ENCODE data around the gene NECAB2. TPM values are rescaled to one million over a fixed set of nuclear protein-coding genes. Genes with fewer than 3 reads are reported as not detected.

The NECAB2 gene
- polyA plus RNA-seq, 4 donors: 0.18 to 5.9 TPM; not detected in 2

GRCh38 chr16:83934684-83934977 is 33.4 kb upstream of the NECAB2 start:
- DNase-seq: no peak
- 69 to 73% (median 69%) methylated on average over 12 of the region's 12 CpGs for WGBS, 3 donors
- no peaks in the 10 kb centered on the region for H3K4me1 ChIP-seq (ENCODE audit: control insufficient read depth in 3 of 3, insufficient read depth in 2 of 3, low read depth in 1 of 3, low read length in 2 of 3)
- H3K36me3 ChIP-seq (ENCODE audit: control insufficient read depth in 3 of 3, insufficient read depth in 2 of 3, low read depth in 1 of 3, low read length in 3 of 3): peaks cover 0 to 4% (median 0%) of the 10 kb centered on the region in 3 donors
- no peaks in the 10 kb centered on the region for H3K27me3 ChIP-seq (ENCODE audit: control insufficient read depth in 3 of 3, insufficient read depth in 3 of 3, low read length in 3 of 3)
- FAIRE-seq: no peak
- no peak overlapping the region for H3K27ac ChIP-seq (ENCODE audit: low read depth in 1 of 3, low read length in 2 of 3)
- no peak overlapping the region for H3K4me3 ChIP-seq (ENCODE audit: low read depth in 1 of 3, low read length in 3 of 3)
- no peaks in the 10 kb centered on the region for H3K9me3 ChIP-seq (ENCODE audit: control insufficient read depth in 2 of 2, insufficient read depth in 1 of 2, low read depth in 1 of 2, low read length in 1 of 2)

GRCh38 chr16:83935005-83935857 is 32.8 kb upstream of the NECAB2 start:
- Histone ChIP-seq H3K4me1 (ENCODE audit: control insufficient read depth in 3 of 3, insufficient read depth in 2 of 3, low read depth in 1 of 3, low read length in 2 of 3) (no peaks in the 10 kb centered on the region), H3K9me3 (ENCODE audit: control insufficient read depth in 2 of 2, insufficient read depth in 1 of 2, low read depth in 1 of 2, low read length in 1 of 2) (no peaks in the 10 kb centered on the region), H3K27ac (ENCODE audit: low read depth in 1 of 3, low read length in 2 of 3) (no peak overlapping the region), H3K4me3 (ENCODE audit: low read depth in 1 of 3, low read length in 3 of 3) (no peak overlapping the region), H3K27me3 (ENCODE audit: control insufficient read depth in 3 of 3, insufficient read depth in 3 of 3, low read length in 3 of 3) (no peaks in the 10 kb centered on the region), H3K36me3 (ENCODE audit: control insufficient read depth in 3 of 3, insufficient read depth in 2 of 3, low read depth in 1 of 3, low read length in 3 of 3) (peaks cover 0 to 4% (median 0%) of the 10 kb centered on the region in 3 donors)
- DNase-seq: no peak
- WGBS, 3 donors: 51 to 83% (median 60%) methylated on average over 30 of the region's 30 CpGs
- no peak for FAIRE-seq

GRCh38 chr16:83935858-83936255 is 32.2 kb upstream of the NECAB2 start:
- Histone ChIP-seq H3K4me1 (ENCODE audit: control insufficient read depth in 3 of 3, insufficient read depth in 2 of 3, low read depth in 1 of 3, low read length in 2 of 3) (no peaks in the 10 kb centered on the region), H3K27me3 (ENCODE audit: control insufficient read depth in 3 of 3, insufficient read depth in 3 of 3, low read length in 3 of 3) (no peaks in the 10 kb centered on the region), H3K27ac (ENCODE audit: low read depth in 1 of 3, low read length in 2 of 3) (no peak overlapping the region), H3K36me3 (ENCODE audit: control insufficient read depth in 3 of 3, insufficient read depth in 2 of 3, low read depth in 1 of 3, low read length in 3 of 3) (peaks cover 0 to 4% (median 0%) of the 10 kb centered on the region in 3 donors), H3K4me3 (ENCODE audit: low read depth in 1 of 3, low read length in 3 of 3) (no peak overlapping the region), H3K9me3 (ENCODE audit: control insufficient read depth in 2 of 2, insufficient read depth in 1 of 2, low read depth in 1 of 2, low read length in 1 of 2) (no peaks in the 10 kb centered on the region)
- 34 to 77% (median 43%) methylated on average over 9 to 10 of the region's 10 CpGs for WGBS, 3 donors
- no peak for FAIRE-seq
- DNase-seq: no peak

GRCh38 chr16:83936581-83937165 is 31.4 kb upstream of the NECAB2 start:
- no peak for DNase-seq
- Histone ChIP-seq H3K36me3 (ENCODE audit: control insufficient read depth in 3 of 3, insufficient read depth in 2 of 3, low read depth in 1 of 3, low read length in 3 of 3) (peaks cover 0 to 4% (median 0%) of the 10 kb centered on the region in 3 donors), H3K27me3 (ENCODE audit: control insufficient read depth in 3 of 3, insufficient read depth in 3 of 3, low read length in 3 of 3) (no peaks in the 10 kb centered on the region), H3K9me3 (ENCODE audit: control insufficient read depth in 2 of 2, insufficient read depth in 1 of 2, low read depth in 1 of 2, low read length in 1 of 2) (no peaks in the 10 kb centered on the region), H3K4me3 (ENCODE audit: low read depth in 1 of 3, low read length in 3 of 3) (no peak overlapping the region), H3K27ac (ENCODE audit: low read depth in 1 of 3, low read length in 2 of 3) (no peak overlapping the region), H3K4me1 (ENCODE audit: control insufficient read depth in 3 of 3, insufficient read depth in 2 of 3, low read depth in 1 of 3, low read length in 2 of 3) (no peaks in the 10 kb centered on the region)
- FAIRE-seq: no peak
- WGBS, 3 donors: 92 to 93% (median 93%) methylated on average over 19 of the region's 19 CpGs

- Histone ChIP-seq H3K36me3 (ENCODE audit: control insufficient read depth in 3 of 3, insufficient read depth in 2 of 3, low read depth in 1 of 3, low read length in 3 of 3) (peaks cover 0 to 4% (median 0%) of the 10 kb centered on the region in 3 donors), H3K9me3 (ENCODE audit: control insufficient read depth in 2 of 2, insufficient read depth in 1 of 2, low read depth in 1 of 2, low read length in 1 of 2) (no peaks in the 10 kb centered on the region), H3K27ac (ENCODE audit: low read depth in 1 of 3, low read length in 2 of 3) (no peak overlapping the region), H3K4me3 (ENCODE audit: low read depth in 1 of 3, low read length in 3 of 3) (no peak overlapping the region), H3K4me1 (ENCODE audit: control insufficient read depth in 3 of 3, insufficient read depth in 2 of 3, low read depth in 1 of 3, low read length in 2 of 3) (no peaks in the 10 kb centered on the region), H3K27me3 (ENCODE audit: control insufficient read depth in 3 of 3, insufficient read depth in 3 of 3, low read length in 3 of 3) (no peaks in the 10 kb centered on the region)
- no peak for DNase-seq
- FAIRE-seq: no peak
- WGBS, 3 donors: 90 to 96% (median 90%) methylated on average over 2 of the region's 2 CpGs
Observed at GRCh38 chr16:83937267-83937666, 30.8 kb upstream of the NECAB2 start.

- no peak overlapping the region for H3K27ac ChIP-seq (ENCODE audit: low read depth in 1 of 3, low read length in 2 of 3)
- H3K4me1 ChIP-seq (ENCODE audit: control insufficient read depth in 3 of 3, insufficient read depth in 2 of 3, low read depth in 1 of 3, low read length in 2 of 3): no peaks in the 10 kb centered on the region
- no peaks in the 10 kb centered on the region for H3K27me3 ChIP-seq (ENCODE audit: control insufficient read depth in 3 of 3, insufficient read depth in 3 of 3, low read length in 3 of 3)
- FAIRE-seq (no peak), DNase-seq (no peak)
- H3K36me3 ChIP-seq (ENCODE audit: control insufficient read depth in 3 of 3, insufficient read depth in 2 of 3, low read depth in 1 of 3, low read length in 3 of 3): no peaks in the 10 kb centered on the region
- H3K4me3 ChIP-seq (ENCODE audit: low read depth in 1 of 3, low read length in 3 of 3): no peak overlapping the region
- 81 to 88% (median 84%) methylated on average over 18 of the region's 18 CpGs for WGBS, 3 donors
- H3K9me3 ChIP-seq (ENCODE audit: control insufficient read depth in 2 of 2, insufficient read depth in 1 of 2, low read depth in 1 of 2, low read length in 1 of 2): no peaks in the 10 kb centered on the region
Observed at GRCh38 chr16:83937922-83938885, 29.8 kb upstream of the NECAB2 start.

- H3K4me3 ChIP-seq (ENCODE audit: low read depth in 1 of 3, low read length in 3 of 3): no peak overlapping the region
- no peak overlapping the region for H3K27ac ChIP-seq (ENCODE audit: low read depth in 1 of 3, low read length in 2 of 3)
- 44 to 65% (median 48%) methylated on average over 12 of the region's 12 CpGs for WGBS, 3 donors
- H3K27me3 ChIP-seq (ENCODE audit: control insufficient read depth in 3 of 3, insufficient read depth in 3 of 3, low read length in 3 of 3): no peaks in the 10 kb centered on the region
- H3K36me3 ChIP-seq (ENCODE audit: control insufficient read depth in 3 of 3, insufficient read depth in 2 of 3, low read depth in 1 of 3, low read length in 3 of 3): no peaks in the 10 kb centered on the region
- no peaks in the 10 kb centered on the region for H3K9me3 ChIP-seq (ENCODE audit: control insufficient read depth in 2 of 2, insufficient read depth in 1 of 2, low read depth in 1 of 2, low read length in 1 of 2)
- no peak for FAIRE-seq
- no peaks in the 10 kb centered on the region for H3K4me1 ChIP-seq (ENCODE audit: control insufficient read depth in 3 of 3, insufficient read depth in 2 of 3, low read depth in 1 of 3, low read length in 2 of 3)
- DNase-seq: no peak
Observed at GRCh38 chr16:83939266-83939855, 28.7 kb upstream of the NECAB2 start.

GRCh38 chr16:83940119-83940518 is 27.9 kb upstream of the NECAB2 start:
- H3K27me3 ChIP-seq (ENCODE audit: control insufficient read depth in 3 of 3, insufficient read depth in 3 of 3, low read length in 3 of 3): no peaks in the 10 kb centered on the region
- no peak for FAIRE-seq
- H3K4me1 ChIP-seq (ENCODE audit: control insufficient read depth in 3 of 3, insufficient read depth in 2 of 3, low read depth in 1 of 3, low read length in 2 of 3): no peaks in the 10 kb centered on the region
- H3K27ac ChIP-seq (ENCODE audit: low read depth in 1 of 3, low read length in 2 of 3): no peak overlapping the region
- no peaks in the 10 kb centered on the region for H3K9me3 ChIP-seq (ENCODE audit: control insufficient read depth in 2 of 2, insufficient read depth in 1 of 2, low read depth in 1 of 2, low read length in 1 of 2)
- no peak overlapping the region for H3K4me3 ChIP-seq (ENCODE audit: low read depth in 1 of 3, low read length in 3 of 3)
- DNase-seq: no peak
- WGBS, 3 donors: 45 to 75% (median 61%) methylated on average over 12 of the region's 12 CpGs
- H3K36me3 ChIP-seq (ENCODE audit: control insufficient read depth in 3 of 3, insufficient read depth in 2 of 3, low read depth in 1 of 3, low read length in 3 of 3): no peaks in the 10 kb centered on the region
